ENCODE data around the gene PRMT2.
"Not testable (repeated sequence)": the region's sequence is repeated elsewhere in the genome, so short reads cannot be mapped to it uniquely, and the experiment has no call there.

The PRMT2 gene

DNA sequence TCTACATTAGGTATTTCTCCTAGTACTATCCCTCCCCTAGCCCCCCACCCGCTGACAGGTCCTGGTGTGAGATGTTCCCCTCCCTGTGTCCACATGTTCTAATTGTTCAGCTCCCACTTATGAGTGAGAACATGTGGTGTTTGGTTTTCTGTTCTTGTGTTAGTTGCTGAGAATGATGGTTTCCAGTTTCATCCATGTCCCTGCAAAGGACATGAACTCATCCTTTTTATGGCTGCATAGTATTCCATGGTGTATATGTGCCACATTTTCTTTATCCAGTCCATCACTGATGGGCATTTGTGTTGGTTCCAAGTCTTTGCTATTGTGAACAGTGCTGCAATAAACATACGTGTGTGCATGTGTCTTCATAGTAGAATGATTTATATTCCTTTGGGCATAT, 4.6 kb upstream of the PRMT2 start:
- H2AFZ ChIP-seq (ENCODE audit: low read length, unreplicated experiment); H3K27ac ChIP-seq (ENCODE audit: low read depth, low read length); H3K36me3 ChIP-seq (ENCODE audit: insufficient read depth, low read length); H3K79me2 ChIP-seq (ENCODE audit: control insufficient read depth, insufficient read depth, low read length, unreplicated experiment); H3K4me3 ChIP-seq (ENCODE audit: low read depth, low read length); H3K4me1 ChIP-seq (ENCODE audit: control insufficient read depth, insufficient read depth, low read length, unreplicated experiment): not testable (repeated sequence)
- H3K27me3 ChIP-seq (ENCODE audit: insufficient read depth, low read length): peaks cover 11% of the 10 kb centered on the region

DNA sequence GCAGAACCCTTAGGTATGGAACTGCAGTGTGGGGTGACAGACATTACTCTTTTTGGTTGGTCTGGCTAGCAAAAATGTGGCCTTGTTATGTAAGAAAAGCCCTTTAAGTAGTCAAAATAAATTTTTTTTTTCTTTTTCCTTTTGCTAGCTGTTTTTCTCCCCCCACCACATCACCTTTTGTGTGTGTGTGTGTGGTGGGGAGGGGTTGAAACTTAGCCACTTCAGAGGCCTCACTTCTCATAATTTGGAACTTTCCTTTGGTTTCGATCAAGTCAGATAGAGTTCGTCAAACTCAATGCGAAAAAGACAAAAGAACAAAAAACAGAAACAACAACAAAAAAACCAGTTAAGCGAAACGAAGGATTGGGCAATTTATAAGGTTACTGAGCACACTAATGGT, 1.9 kb upstream of the PRMT2 start:
- H3K4me3 ChIP-seq (ENCODE audit: low read depth, low read length): no peak overlapping the region
- peaks cover 25% of the 10 kb centered on the region for H3K79me2 ChIP-seq (ENCODE audit: control insufficient read depth, insufficient read depth, low read length, unreplicated experiment)
- H2AFZ ChIP-seq (ENCODE audit: low read length, unreplicated experiment): no peak overlapping the region
- H3K36me3 ChIP-seq (ENCODE audit: insufficient read depth, low read length): no peaks in the 10 kb centered on the region; the same call in 1 of the 2 replicates
- peaks cover 4% of the 10 kb centered on the region; the same call in 1 of the 2 replicates for H3K27me3 ChIP-seq (ENCODE audit: insufficient read depth, low read length)
- no peak overlapping the region for H3K27ac ChIP-seq (ENCODE audit: low read depth, low read length)
- H3K4me1 ChIP-seq (ENCODE audit: control insufficient read depth, insufficient read depth, low read length, unreplicated experiment): peaks cover 24% of the 10 kb centered on the region

DNA sequence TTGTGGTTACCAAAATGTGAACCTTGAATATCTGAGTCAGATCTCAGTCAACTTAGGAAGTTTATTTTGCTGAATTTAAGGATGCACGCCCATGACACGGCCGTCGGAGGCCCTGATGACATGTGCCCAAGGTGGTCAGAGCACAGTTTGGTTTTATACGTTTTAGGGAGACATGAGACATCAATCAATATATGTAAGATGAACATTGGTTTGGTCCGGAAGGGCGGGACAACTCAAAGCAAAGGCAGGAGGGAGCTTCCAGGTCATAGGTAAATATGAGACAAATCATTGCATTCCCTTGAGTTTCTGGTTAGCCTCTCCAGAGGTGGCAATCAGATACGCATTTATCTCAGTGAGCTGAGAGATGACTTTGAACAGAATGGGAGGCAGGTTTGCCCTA, 1.0 kb upstream of the PRMT2 start:
- H3K36me3 ChIP-seq (ENCODE audit: insufficient read depth, low read length): no peaks in the 10 kb centered on the region; the same call in 1 of the 2 replicates
- H3K4me1 ChIP-seq (ENCODE audit: control insufficient read depth, insufficient read depth, low read length, unreplicated experiment): peaks cover 31% of the 10 kb centered on the region
- peaks cover 31% of the 10 kb centered on the region for H3K79me2 ChIP-seq (ENCODE audit: control insufficient read depth, insufficient read depth, low read length, unreplicated experiment)
- H3K4me3 ChIP-seq (ENCODE audit: low read depth, low read length): peak overlapping the region; percentile 98
- H3K27ac ChIP-seq (ENCODE audit: low read depth, low read length): peak overlapping the region; percentile 91
- H2AFZ ChIP-seq (ENCODE audit: low read length, unreplicated experiment): peak overlapping the region; percentile 87
- no peaks in the 10 kb centered on the region for H3K27me3 ChIP-seq (ENCODE audit: insufficient read depth, low read length)

DNA sequence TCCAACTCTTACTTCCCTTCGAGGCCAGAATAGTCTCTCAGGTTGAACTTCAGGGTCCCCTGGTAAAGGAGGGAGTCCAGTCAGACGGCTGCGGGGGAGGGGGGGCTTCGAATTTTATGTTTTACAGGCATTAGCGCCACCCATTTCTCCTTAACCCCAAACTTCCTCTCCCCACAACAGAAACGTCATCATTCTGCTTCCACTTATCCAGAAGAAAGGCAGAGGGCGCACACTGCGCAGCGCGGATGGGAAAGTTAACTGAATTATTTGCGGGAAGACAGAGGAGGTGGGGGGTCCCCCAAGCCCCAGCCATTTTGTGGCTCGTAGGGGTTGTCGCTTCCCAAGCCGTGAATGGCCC, 529 bp upstream of the PRMT2 start:
- H3K79me2 ChIP-seq (ENCODE audit: control insufficient read depth, insufficient read depth, low read length, unreplicated experiment): peaks cover 32% of the 10 kb centered on the region
- peaks cover 31% of the 10 kb centered on the region for H3K4me1 ChIP-seq (ENCODE audit: control insufficient read depth, insufficient read depth, low read length, unreplicated experiment)
- no peaks in the 10 kb centered on the region; the same call in 1 of the 2 replicates for H3K36me3 ChIP-seq (ENCODE audit: insufficient read depth, low read length)
- H2AFZ ChIP-seq (ENCODE audit: low read length, unreplicated experiment): peak overlapping the region; percentile 87
- H3K4me3 ChIP-seq (ENCODE audit: low read depth, low read length): peak overlapping the region; percentile 98
- H3K27me3 ChIP-seq (ENCODE audit: insufficient read depth, low read length): no peaks in the 10 kb centered on the region
- peak overlapping the region; percentile 91 for H3K27ac ChIP-seq (ENCODE audit: low read depth, low read length)

DNA sequence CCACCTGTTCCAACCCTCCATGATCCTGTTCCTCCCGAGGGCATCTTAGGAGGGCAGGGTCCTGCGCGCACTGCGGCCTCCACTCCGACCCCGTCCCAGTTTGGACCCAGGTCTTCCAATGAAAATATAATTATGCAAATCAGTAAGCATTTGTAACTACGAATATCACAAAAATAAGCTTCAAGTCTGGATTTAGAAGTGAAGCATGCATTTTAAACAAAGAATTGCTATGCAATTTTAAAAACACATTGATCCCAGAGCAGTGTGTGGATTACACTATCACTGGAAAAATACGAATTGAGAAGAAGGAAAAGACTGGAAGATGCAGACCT, 673 bp downstream of the PRMT2 start:
- no peak overlapping the region; the same call in 1 of the 2 replicates for H3K27ac ChIP-seq (ENCODE audit: low read depth, low read length)

DNA sequence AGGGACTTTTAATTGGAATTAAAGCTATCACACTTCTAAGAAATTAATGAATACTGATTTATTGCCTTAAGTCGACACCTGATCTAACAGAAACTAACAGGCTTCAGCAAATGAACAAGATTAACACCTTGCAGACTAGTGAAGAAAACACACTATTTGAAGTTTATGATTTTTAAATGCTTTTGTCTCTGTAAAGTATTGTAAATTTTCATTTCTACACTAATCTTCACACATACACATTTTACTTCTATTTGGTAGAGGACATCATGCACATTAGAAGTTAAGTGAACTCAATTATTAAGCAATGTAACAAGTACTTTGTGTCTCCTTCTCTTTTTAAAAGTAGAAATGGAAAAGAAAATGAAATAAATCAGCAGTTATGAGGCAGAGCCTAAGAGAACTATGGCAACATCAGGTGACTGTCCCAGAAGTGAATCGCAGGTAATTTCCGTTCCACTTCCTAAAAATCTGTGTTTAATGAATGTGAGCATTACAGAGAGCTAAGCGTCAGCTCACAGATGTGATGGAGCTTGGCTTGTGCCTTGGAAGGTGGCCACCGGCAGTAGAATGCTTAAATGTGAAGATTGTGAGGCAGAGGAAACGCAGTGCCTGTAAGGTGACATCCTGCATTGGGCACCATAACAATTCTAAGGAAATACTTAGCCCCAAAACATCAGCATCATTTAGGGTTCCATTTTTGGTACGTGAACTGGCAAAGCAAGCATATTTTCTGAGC, 1.2 kb downstream of the PRMT2 start:
- peaks cover 48% of the 10 kb centered on the region for H3K79me2 ChIP-seq (ENCODE audit: control insufficient read depth, insufficient read depth, low read length, unreplicated experiment)

More for the DNA sequence above, 673 bp downstream of the PRMT2 start:
- Histone ChIP-seq H3K27me3 (ENCODE audit: insufficient read depth, low read length) (no peaks in the 10 kb centered on the region), H3K36me3 (ENCODE audit: insufficient read depth, low read length) (no peaks in the 10 kb centered on the region; the same call in 1 of the 2 replicates), H2AFZ (ENCODE audit: low read length, unreplicated experiment) (peak overlapping the region; percentile 93), H3K4me1 (ENCODE audit: control insufficient read depth, insufficient read depth, low read length, unreplicated experiment) (peaks cover 31% of the 10 kb centered on the region), H3K79me2 (ENCODE audit: control insufficient read depth, insufficient read depth, low read length, unreplicated experiment) (peaks cover 43% of the 10 kb centered on the region), H3K4me3 (ENCODE audit: low read depth, low read length) (peak overlapping the region; percentile 98)

DNA sequence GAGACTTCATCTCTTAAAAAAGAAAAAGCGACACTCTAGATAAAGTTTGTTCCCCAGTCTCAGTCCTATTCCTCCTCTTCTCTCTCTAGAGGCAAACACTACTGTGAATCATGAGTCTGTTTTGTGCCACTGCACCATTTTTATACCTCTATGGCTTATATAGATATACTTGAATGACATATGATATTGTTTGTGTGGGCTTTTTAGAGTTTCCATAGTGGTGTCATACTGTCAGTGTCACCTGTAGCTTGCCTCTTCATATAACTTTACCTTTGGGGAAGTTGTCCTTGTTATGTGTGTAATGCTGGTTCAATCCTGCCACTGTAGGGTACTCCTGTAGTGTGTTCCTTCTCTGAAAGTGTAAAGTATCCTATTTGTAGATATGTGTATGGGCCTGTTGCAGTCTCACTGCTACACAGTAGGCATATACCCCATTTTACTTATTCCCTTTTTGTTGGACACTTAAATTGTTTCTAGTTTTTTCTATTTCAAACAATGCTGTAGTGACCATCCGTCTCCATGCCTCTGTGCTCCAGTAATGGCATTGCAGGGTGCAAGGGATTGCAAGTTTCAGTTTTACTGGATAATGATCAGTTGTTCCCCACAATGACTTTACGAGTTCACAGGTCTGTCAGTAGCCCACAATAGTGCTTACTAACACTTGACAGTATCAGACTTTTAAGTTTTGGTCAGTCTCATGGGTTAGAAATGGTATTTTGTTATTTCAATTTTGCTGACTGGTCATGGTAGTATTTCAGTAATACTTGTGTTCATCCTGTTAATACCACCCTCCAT, 2.7 kb downstream of the PRMT2 start:
- no peaks in the 10 kb centered on the region; the same call in 1 of the 2 replicates for H3K36me3 ChIP-seq (ENCODE audit: insufficient read depth, low read length)
- no peak overlapping the region for H2AFZ ChIP-seq (ENCODE audit: low read length, unreplicated experiment)
- H3K4me1 ChIP-seq (ENCODE audit: control insufficient read depth, insufficient read depth, low read length, unreplicated experiment): peaks cover 31% of the 10 kb centered on the region
- H3K4me3 ChIP-seq (ENCODE audit: low read depth, low read length): peak overlapping the region; percentile 58
- H3K27me3 ChIP-seq (ENCODE audit: insufficient read depth, low read length): no peaks in the 10 kb centered on the region
- peaks cover 52% of the 10 kb centered on the region for H3K79me2 ChIP-seq (ENCODE audit: control insufficient read depth, insufficient read depth, low read length, unreplicated experiment)
- H3K27ac ChIP-seq (ENCODE audit: low read depth, low read length): peak overlapping the region; percentile 4; the same call in 1 of the 2 replicates

More for the DNA sequence above, 1.2 kb downstream of the PRMT2 start:
- Histone ChIP-seq H2AFZ (ENCODE audit: low read length, unreplicated experiment) (no peak overlapping the region), H3K27me3 (ENCODE audit: insufficient read depth, low read length) (no peaks in the 10 kb centered on the region), H3K36me3 (ENCODE audit: insufficient read depth, low read length) (no peaks in the 10 kb centered on the region; the same call in 1 of the 2 replicates), H3K27ac (ENCODE audit: low read depth, low read length) (no peak overlapping the region), H3K4me1 (ENCODE audit: control insufficient read depth, insufficient read depth, low read length, unreplicated experiment) (peaks cover 31% of the 10 kb centered on the region), H3K4me3 (ENCODE audit: low read depth, low read length) (peak overlapping the region; percentile 98)

DNA sequence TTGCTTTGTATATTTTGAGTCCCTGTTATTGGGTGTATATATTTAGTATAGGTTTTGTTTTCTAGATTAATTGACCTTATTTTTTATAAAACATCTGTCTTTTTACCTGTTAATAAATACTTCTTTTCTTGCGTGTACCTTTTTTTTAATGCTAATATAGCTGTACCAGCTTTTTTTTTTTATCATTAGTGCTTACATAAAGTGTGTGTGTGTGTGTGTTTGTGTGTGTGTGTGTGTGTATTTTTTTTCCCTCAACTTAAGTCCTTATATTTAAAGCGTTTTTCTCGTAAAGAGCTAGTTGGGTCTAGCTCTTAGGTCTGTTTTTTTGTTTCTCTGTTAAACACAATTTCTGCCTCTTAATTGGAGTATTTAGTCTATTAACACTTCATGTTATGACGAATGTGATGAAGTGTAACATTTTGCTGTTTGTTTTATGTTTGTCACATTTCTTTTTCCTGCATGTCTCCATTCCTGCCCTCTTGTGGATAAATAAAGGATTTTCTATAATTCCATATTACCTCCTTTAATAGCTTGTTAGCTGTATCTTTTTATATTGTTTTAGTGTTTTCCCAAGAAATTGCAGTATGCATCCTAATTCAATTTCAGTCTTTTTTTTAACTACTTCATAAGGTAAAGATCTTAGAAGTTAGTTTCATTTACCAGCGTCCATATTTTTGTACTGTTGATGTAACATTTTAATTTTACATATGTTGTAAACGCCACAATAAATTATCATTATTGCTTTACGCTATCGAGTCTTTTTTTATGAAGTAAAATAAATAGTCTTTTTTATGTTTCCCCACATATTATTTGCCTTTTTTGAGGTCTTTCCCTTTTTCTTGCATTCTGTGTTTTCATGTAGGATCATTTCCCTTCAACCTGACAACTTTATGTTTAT, 4.3 kb downstream of the PRMT2 start:
- H3K27me3 ChIP-seq (ENCODE audit: insufficient read depth, low read length): no peaks in the 10 kb centered on the region
- no peak overlapping the region for H2AFZ ChIP-seq (ENCODE audit: low read length, unreplicated experiment)
- H3K36me3 ChIP-seq (ENCODE audit: insufficient read depth, low read length): peaks cover 16% of the 10 kb centered on the region
- H3K4me3 ChIP-seq (ENCODE audit: low read depth, low read length): no peak overlapping the region
- H3K4me1 ChIP-seq (ENCODE audit: control insufficient read depth, insufficient read depth, low read length, unreplicated experiment): peaks cover 24% of the 10 kb centered on the region
- H3K27ac ChIP-seq (ENCODE audit: low read depth, low read length): no peak overlapping the region
- peaks cover 55% of the 10 kb centered on the region for H3K79me2 ChIP-seq (ENCODE audit: control insufficient read depth, insufficient read depth, low read length, unreplicated experiment)

DNA sequence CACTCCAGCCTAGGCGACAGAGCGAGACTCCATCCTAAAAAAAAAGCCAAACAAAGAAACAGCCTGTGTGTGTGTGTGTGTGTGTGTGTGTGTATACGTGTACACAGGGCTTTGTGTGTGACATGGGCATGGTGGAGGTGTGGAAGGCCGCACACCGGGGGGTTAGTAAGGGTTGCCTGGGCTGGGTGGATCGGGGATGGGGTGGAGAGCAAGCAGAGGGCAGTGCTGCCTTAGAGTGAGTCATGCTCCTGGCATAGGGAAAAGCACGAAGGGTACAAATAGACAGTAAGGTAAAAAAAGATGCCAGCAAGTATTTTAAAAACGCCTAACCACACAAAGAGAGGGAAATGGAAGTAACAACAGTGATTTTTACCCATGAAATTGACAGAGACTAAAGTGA, 6.2 kb downstream of the PRMT2 start:
- Histone ChIP-seq H3K4me1 (ENCODE audit: control insufficient read depth, insufficient read depth, low read length, unreplicated experiment) (peaks cover 21% of the 10 kb centered on the region), H3K27me3 (ENCODE audit: insufficient read depth, low read length) (no peaks in the 10 kb centered on the region), H2AFZ (ENCODE audit: low read length, unreplicated experiment) (no peak overlapping the region), H3K36me3 (ENCODE audit: insufficient read depth, low read length) (peaks cover 28% of the 10 kb centered on the region), H3K27ac (ENCODE audit: low read depth, low read length) (no peak overlapping the region), H3K79me2 (ENCODE audit: control insufficient read depth, insufficient read depth, low read length, unreplicated experiment) (peaks cover 47% of the 10 kb centered on the region), H3K4me3 (ENCODE audit: low read depth, low read length) (no peak overlapping the region)
